A549 (cell line): ENCODE results near the gene SRP9. TPM values are rescaled to one million over a fixed set of nuclear protein-coding genes. Genes with fewer than 3 reads are reported as not detected.

Experiments
- ATOH8 ChIP-seq: fragments of 250-450 bp; sonication (Bioruptor Pico); IDR thresholded peaks from 2 replicates; pipeline ENCODE4 v1.5.0; 2020; ENCODE audit warnings: low read depth, mild to moderate bottlenecking, moderate library complexity
- BHLHE40 ChIP-seq: IDR thresholded peaks from 2 replicates; pipeline ENCODE4 v1.6.1; 2012; ENCODE audit warnings: low read depth, low read length, inconsistent platforms
- CEBPB ChIP-seq, 2 experiments: fragments of >200 bp in 1 of 2; sonication (Bioruptor Twin) in 1 of 2; formaldehyde crosslinking in 1 of 2; IDR thresholded peaks; 2 replicates each; pipeline ENCODE4 v1.6.1; 2012 to 2016
- CHD2 ChIP-seq: fragments of 150-350 bp; IDR thresholded peaks from 2 replicates; pipeline ENCODE4 v1.6.1; 2014; ENCODE audit warnings: low read length; ENCODE audit not compliant: partially characterized antibody
- E2F6 ChIP-seq: IDR thresholded peaks from 2 replicates; pipeline ENCODE4 v1.6.1; 2012; ENCODE audit warnings: low read depth, borderline replicate concordance
- ESRRA ChIP-seq: fragments of 150-350 bp; IDR thresholded peaks from 2 replicates; pipeline ENCODE4 v1.6.1; 2014; ENCODE audit warnings: mild to moderate bottlenecking, low read length, borderline replicate concordance
- FOSB ChIP-seq: fragments of 250-450 bp; sonication (Bioruptor Pico); IDR thresholded peaks from 2 replicates; pipeline ENCODE4 v1.5.0; 2020; ENCODE audit warnings: mild to moderate bottlenecking, moderate library complexity
- GATA3 ChIP-seq: IDR thresholded peaks from 2 replicates; pipeline ENCODE4 v1.6.1; 2012; ENCODE audit warnings: borderline replicate concordance
- HES2 ChIP-seq: fragments of >200 bp; sonication (Bioruptor Twin); formaldehyde crosslinking; IDR thresholded peaks from 2 replicates; pipeline ENCODE4 v1.6.1; 2016
- HOXB13 ChIP-seq: fragments of 250-450 bp; sonication (Bioruptor Pico); IDR thresholded peaks from 2 replicates; pipeline ENCODE4 v1.5.0; 2020; ENCODE audit warnings: low read depth, mild to moderate bottlenecking, moderate library complexity
- KDM1A ChIP-seq: fragments of 200-600 bp; sonication (generic); IDR thresholded peaks from 2 replicates; pipeline ENCODE4 v1.6.1; 2016; ENCODE audit warnings: low read depth, mild to moderate bottlenecking
- MAZ ChIP-seq: fragments of 150-350 bp; IDR thresholded peaks from 2 replicates; pipeline ENCODE4 v1.6.1; 2014; ENCODE audit warnings: antibody characterized with exemption, low read depth, low read length, borderline replicate concordance
- NPAS2 ChIP-seq: fragments of 250-450 bp; sonication (Bioruptor Pico); IDR thresholded peaks from 2 replicates; pipeline ENCODE4 v1.8.0; 2022; ENCODE audit warnings: mild to moderate bottlenecking, moderate library complexity, borderline replicate concordance
- PBX3 ChIP-seq: IDR thresholded peaks from 2 replicates; pipeline ENCODE4 v1.6.1; 2012
- POLR2AphosphoS2 ChIP-seq: conservative IDR thresholded peaks from 2 replicates; pipeline ENCODE4 v1.6.1; 2012; ENCODE audit warnings: low read length, improper control_type of control experiment, inconsistent platforms
- RAD21 ChIP-seq, 2 experiments: fragments of >200 bp in 1 of 2; sonication (Bioruptor Twin) in 1 of 2; formaldehyde crosslinking in 1 of 2; IDR thresholded peaks in 1 of 2; conservative IDR thresholded peaks in 1 of 2; 2 replicates in 1 of 2; 3 replicates in 1 of 2; pipeline ENCODE4 v1.6.1; 2012 to 2018; ENCODE audit warnings: inconsistent platforms in 1 of 2
- RARB ChIP-seq: fragments of 250-450 bp; sonication (Bioruptor Pico); IDR thresholded peaks from 2 replicates; pipeline ENCODE4 v1.8.0; 2021; ENCODE audit warnings: mild to moderate bottlenecking, moderate library complexity
- REST ChIP-seq: fragments of 200-600 bp; sonication (generic); IDR thresholded peaks from 2 replicates; pipeline ENCODE4 v1.6.1; 2016; ENCODE audit warnings: antibody characterized with exemption, mild to moderate bottlenecking, moderate library complexity
- RFX5 ChIP-seq: fragments of 450-650 bp; IDR thresholded peaks from 2 replicates; pipeline ENCODE4 v1.7.1; 2014; ENCODE audit warnings: antibody characterized with exemption, mild to moderate bottlenecking, moderate library complexity
- RNF2 ChIP-seq: fragments of 200-600 bp; sonication (generic); IDR thresholded peaks from 2 replicates; pipeline ENCODE4 v1.6.1; 2016; ENCODE audit warnings: low read depth, mild to moderate bottlenecking, antibody characterized with exemption, moderate library complexity, borderline replicate concordance
- SMC3 ChIP-seq: fragments of >200 bp; sonication (Bioruptor Twin); formaldehyde crosslinking; IDR thresholded peaks from 3 replicates; pipeline ENCODE4 v1.6.1; 2018; ENCODE audit warnings: inconsistent platforms
- ZSCAN20 ChIP-seq: fragments of 250-450 bp; sonication (Bioruptor Pico); IDR thresholded peaks from 2 replicates; pipeline ENCODE4 v1.8.0; 2022; ENCODE audit warnings: mild to moderate bottlenecking, moderate library complexity
- polyA plus RNA-seq, 4 experiments: library from polyadenylated mRNA; depleted of rRNA in 3 of 4; stranded (reverse); fragments of >200 nt; fragmentation: RNase III in 1 of 4; extraction: RNeasy Plus Mini Kit Qiagen cat#74134 plus additional on column Dnase treatment in 1 of 4; gene quantifications; 2 replicates in 3 of 4; 3 replicates in 1 of 4; pipeline ENCODE4 v1.2.3, GENCODE V29; 2011 to 2017
- TF ChIP-seq, protein P1 (sequence below): fragments of 450-650 bp; IDR thresholded peaks from 2 replicates; pipeline ENCODE4 v1.6.1; 2014; ENCODE audit warnings: antibody characterized with exemption
- TF ChIP-seq, protein P2 (sequence below): fragments of >200 bp; sonication (Bioruptor Twin); formaldehyde crosslinking; IDR thresholded peaks from 3 replicates; pipeline ENCODE4 v1.5.1; 2016
- TF ChIP-seq, protein P3 (sequence below): fragments of 150-350 bp; IDR thresholded peaks from 2 replicates; pipeline ENCODE4 v1.6.1; 2014; ENCODE audit warnings: low read depth, mild to moderate bottlenecking, low read length

Gene SRP9
- polyA plus RNA-seq, 2 of the 4 experiments (the other 2 are of a cell fraction) = 352 to 629 TPM

GRCh38 chr1:225735252-225736149, 42.1 kb upstream of the SRP9 start (continued):
- no peak for TF ChIP-seq ESRRA
- TF ChIP-seq GATA3 = peak; percentile 60; the same call in 1 of the 2 replicates
- TF ChIP-seq PBX3 = peak; percentile 66; the same call in 1 of the 2 replicates
- TF ChIP-seq RNF2 = no peak
- TF ChIP-seq, protein P1, sequence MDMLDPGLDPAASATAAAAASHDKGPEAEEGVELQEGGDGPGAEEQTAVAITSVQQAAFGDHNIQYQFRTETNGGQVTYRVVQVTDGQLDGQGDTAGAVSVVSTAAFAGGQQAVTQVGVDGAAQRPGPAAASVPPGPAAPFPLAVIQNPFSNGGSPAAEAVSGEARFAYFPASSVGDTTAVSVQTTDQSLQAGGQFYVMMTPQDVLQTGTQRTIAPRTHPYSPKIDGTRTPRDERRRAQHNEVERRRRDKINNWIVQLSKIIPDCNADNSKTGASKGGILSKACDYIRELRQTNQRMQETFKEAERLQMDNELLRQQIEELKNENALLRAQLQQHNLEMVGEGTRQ = no peak
- TF ChIP-seq FOSB (CRISPR knock-in tag) = no peak
- no peak for TF ChIP-seq HOXB13 (CRISPR knock-in tag)
- TF ChIP-seq NPAS2 (CRISPR knock-in tag) = no peak
- TF ChIP-seq, protein P2, sequence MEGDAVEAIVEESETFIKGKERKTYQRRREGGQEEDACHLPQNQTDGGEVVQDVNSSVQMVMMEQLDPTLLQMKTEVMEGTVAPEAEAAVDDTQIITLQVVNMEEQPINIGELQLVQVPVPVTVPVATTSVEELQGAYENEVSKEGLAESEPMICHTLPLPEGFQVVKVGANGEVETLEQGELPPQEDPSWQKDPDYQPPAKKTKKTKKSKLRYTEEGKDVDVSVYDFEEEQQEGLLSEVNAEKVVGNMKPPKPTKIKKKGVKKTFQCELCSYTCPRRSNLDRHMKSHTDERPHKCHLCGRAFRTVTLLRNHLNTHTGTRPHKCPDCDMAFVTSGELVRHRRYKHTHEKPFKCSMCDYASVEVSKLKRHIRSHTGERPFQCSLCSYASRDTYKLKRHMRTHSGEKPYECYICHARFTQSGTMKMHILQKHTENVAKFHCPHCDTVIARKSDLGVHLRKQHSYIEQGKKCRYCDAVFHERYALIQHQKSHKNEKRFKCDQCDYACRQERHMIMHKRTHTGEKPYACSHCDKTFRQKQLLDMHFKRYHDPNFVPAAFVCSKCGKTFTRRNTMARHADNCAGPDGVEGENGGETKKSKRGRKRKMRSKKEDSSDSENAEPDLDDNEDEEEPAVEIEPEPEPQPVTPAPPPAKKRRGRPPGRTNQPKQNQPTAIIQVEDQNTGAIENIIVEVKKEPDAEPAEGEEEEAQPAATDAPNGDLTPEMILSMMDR = peak; percentile 14; the same call in 2 of the 3 replicates
- TF ChIP-seq RARB (CRISPR knock-in tag) = no peak
- TF ChIP-seq HES2 = peak; percentile 80
- peak; percentile 92 to 93 for TF ChIP-seq CEBPB (IDR thresholded peaks at IDR 0.05)
- no peak for TF ChIP-seq BHLHE40
- TF ChIP-seq ATOH8 (CRISPR knock-in tag) = no peak
- TF ChIP-seq MAZ = no peak
- TF ChIP-seq SMC3 = peak; percentile 61; the same call in 2 of the 3 replicates
- TF ChIP-seq, protein P3, sequence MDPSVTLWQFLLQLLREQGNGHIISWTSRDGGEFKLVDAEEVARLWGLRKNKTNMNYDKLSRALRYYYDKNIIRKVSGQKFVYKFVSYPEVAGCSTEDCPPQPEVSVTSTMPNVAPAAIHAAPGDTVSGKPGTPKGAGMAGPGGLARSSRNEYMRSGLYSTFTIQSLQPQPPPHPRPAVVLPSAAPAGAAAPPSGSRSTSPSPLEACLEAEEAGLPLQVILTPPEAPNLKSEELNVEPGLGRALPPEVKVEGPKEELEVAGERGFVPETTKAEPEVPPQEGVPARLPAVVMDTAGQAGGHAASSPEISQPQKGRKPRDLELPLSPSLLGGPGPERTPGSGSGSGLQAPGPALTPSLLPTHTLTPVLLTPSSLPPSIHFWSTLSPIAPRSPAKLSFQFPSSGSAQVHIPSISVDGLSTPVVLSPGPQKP = no peak
- TF ChIP-seq KDM1A = no peak
- no peak for TF ChIP-seq CHD2
- no peak for TF ChIP-seq E2F6
- no peak for TF ChIP-seq REST
- no peak for TF ChIP-seq RFX5
- no peak for TF ChIP-seq ZSCAN20
- TF ChIP-seq POLR2AphosphoS2 = no peak
- peak; percentile 53 to 58; a peak in 4 of 5 replicates for TF ChIP-seq RAD21 (conservative IDR thresholded peaks at IDR 0.05 in 1 of 2, IDR thresholded peaks at IDR 0.05 in 1 of 2)
